K562 (cell line): ENCODE results near the gene ANKMY1. TPM values are rescaled to one million over a fixed set of nuclear protein-coding genes. Genes with fewer than 3 reads are reported as not detected.

Experiments used
- ATAC-seq: fragments of 200-7000 bp; cut with Tn5 transposase; 3 replicates; pipeline ENCODE4 v1.9.1; 2020; ENCODE audit warnings: moderate library complexity
- BruUV-seq: library from RNA; stranded (reverse); fragments of 400-500 nt; replicated peaks from 2 replicates; lab custom pipeline; 2021; lab: Mats Ljungman, UMichigan
- CTCF ChIA-PET: fragments of 300-600 bp; formaldehyde crosslinking; extraction: SDS; loops from one replicate; lab custom pipeline; 2021; ENCODE audit warnings: low intra/inter-chr PET ratio; lab: Yijun Ruan, JAX
- POLR2A ChIA-PET: fragments of 300-600, 350-650 bp; sonication (Branson Sonifier 250); formaldehyde crosslinking; extraction: SDS; loops from one replicate; lab custom pipeline; 2021; ENCODE audit warnings: antibody characterized with exemption, inconsistent platforms; lab: Yijun Ruan, JAX
- DNase-seq, 4 experiments: peaks; one replicate each; pipeline versions ENCODE4 v3.0.0 to v3.0.0-alpha.2; 2011 to 2018; ENCODE audit warnings: low spot score in 3 of 4, mixed read lengths in 3 of 4; ENCODE audit errors: extremely low read depth in 1 of 4
- FAIRE-seq: peaks from 2 replicates; lab custom pipeline; 2011; peaks lifted over from hg19 to GRCh38; lab: Jason Lieb, UNC
- H2AFZ ChIP-seq: 2 replicates; pipeline ENCODE4 v1.6.0; 2011; ENCODE audit warnings: low read depth, low read length, control low read depth, inconsistent platforms
- H3K27ac ChIP-seq: fragments of 200-600 bp; 3 replicates; pipeline ENCODE4 v1.8.0; 2011; ENCODE audit warnings: low read depth, mild to moderate bottlenecking, control low read depth, inconsistent platforms, low read length, moderate library complexity, mixed read lengths; ENCODE audit errors: extremely low read depth
- H3K27me3 ChIP-seq, 2 experiments: fragments of 300-600 bp in 1 of 2; 2 replicates in 1 of 2; 3 replicates in 1 of 2; pipeline versions ENCODE4 v1.6.0 to v1.8.0; 2011; ENCODE audit warnings: inconsistent platforms in 2 of 2, low read length in 2 of 2, mild to moderate bottlenecking in 1 of 2, mixed read lengths in 1 of 2, moderate library complexity in 1 of 2; ENCODE audit not compliant: control insufficient read depth in 2 of 2, insufficient read depth in 2 of 2
- H3K36me3 ChIP-seq: fragments of 300-600 bp; 3 replicates; pipeline ENCODE4 v1.8.0; 2011; ENCODE audit warnings: mild to moderate bottlenecking, low read length, inconsistent platforms; ENCODE audit not compliant: control insufficient read depth, insufficient read depth
- H3K4me1 ChIP-seq, 2 experiments: fragments of 200-600 bp in 1 of 2; replicated peaks in 1 of 2; 2 replicates in 1 of 2; 3 replicates in 1 of 2; pipeline versions ENCODE4 v1.5.1 to v1.8.0; 2011; ENCODE audit warnings: inconsistent platforms in 2 of 2, low read length in 2 of 2, mild to moderate bottlenecking in 1 of 2, mixed read lengths in 1 of 2, moderate library complexity in 1 of 2; ENCODE audit not compliant: control insufficient read depth in 2 of 2, insufficient read depth in 2 of 2
- H3K4me2 ChIP-seq: 2 replicates; pipeline ENCODE4 v1.6.1; 2011; ENCODE audit warnings: low read length, control low read depth, inconsistent platforms, mixed read lengths; ENCODE audit not compliant: insufficient read depth
- H3K4me3 ChIP-seq: fragments of 200-600 bp; sonication (generic), shearing (Covaris generic); 2 replicates; pipeline ENCODE4 v1.5.1; 2016; ENCODE audit warnings: control low read depth, inconsistent platforms
- H3K79me2 ChIP-seq: fragments of 200-600 bp; 3 replicates; pipeline ENCODE4 v1.8.0; 2011; ENCODE audit warnings: low read length, inconsistent platforms; ENCODE audit not compliant: control insufficient read depth, insufficient read depth
- H3K9ac ChIP-seq, 2 experiments: 2 replicates each; pipeline versions ENCODE4 v1.6.0 to v1.6.1; 2011; ENCODE audit warnings: low read depth in 2 of 2, low read length in 2 of 2, control low read depth in 1 of 2, inconsistent platforms in 1 of 2, mild to moderate bottlenecking in 1 of 2, mixed read lengths in 1 of 2; ENCODE audit not compliant: insufficient read depth in 1 of 2
- H3K9me1 ChIP-seq: one replicate; pipeline ENCODE4 v1.6.0; 2011; ENCODE audit warnings: inconsistent platforms, mild to moderate bottlenecking, low read length, moderate library complexity; ENCODE audit not compliant: control insufficient read depth, insufficient read depth
- H3K9me3 ChIP-seq: replicated peaks from 2 replicates; pipeline ENCODE4 v1.5.1; 2011; ENCODE audit warnings: low read depth, low read length, inconsistent platforms; ENCODE audit not compliant: control insufficient read depth, insufficient read depth
- H4K20me1 ChIP-seq: replicated peaks from 2 replicates; pipeline ENCODE4 v1.6.1; 2011; ENCODE audit warnings: low read length, inconsistent platforms, mixed read lengths; ENCODE audit not compliant: control insufficient read depth, insufficient read depth
- AFF1 ChIP-seq, 2 experiments: fragments of 450-650 bp; IDR thresholded peaks; 2 replicates each; pipeline ENCODE4 v1.6.1; 2018; ENCODE audit warnings: mild to moderate bottlenecking in 2 of 2, low read depth in 1 of 2; ENCODE audit not compliant: partially characterized antibody in 2 of 2
- BRD4 ChIP-seq: fragments of 200-600 bp; sonication (generic); IDR thresholded peaks from 2 replicates; pipeline ENCODE4 v1.6.1; 2017; ENCODE audit warnings: inconsistent platforms
- DDX20 ChIP-seq: fragments of 450-650 bp; IDR thresholded peaks from 2 replicates; pipeline ENCODE4 v1.6.1; 2016; ENCODE audit warnings: missing genetic modification characterization, low read depth, mild to moderate bottlenecking, missing compliant biosample characterization, moderate library complexity
- DIDO1 ChIP-seq: fragments of 450-650 bp; IDR thresholded peaks from 2 replicates; pipeline ENCODE4 v1.6.1; 2016; ENCODE audit warnings: low read depth, missing biosample characterization, missing genetic modification characterization
- STAT6 ChIP-seq: sonication (generic); formaldehyde crosslinking; IDR thresholded peaks from 2 replicates; pipeline ENCODE4 v1.8.1; 2023; ENCODE audit warnings: mild to moderate bottlenecking, missing genetic modification reagents
- TAL1 ChIP-seq: fragments of 450-650 bp; IDR thresholded peaks from 2 replicates; pipeline ENCODE4 v1.6.1; 2016; ENCODE audit warnings: mild to moderate bottlenecking
- TCF7 ChIP-seq: sonication (generic); IDR thresholded peaks from 2 replicates; pipeline ENCODE4 v1.6.1; 2016; ENCODE audit warnings: antibody characterized with exemption, borderline replicate concordance
- UBTF ChIP-seq, 2 experiments: IDR thresholded peaks; 2 replicates each; pipeline ENCODE4 v1.6.1; 2012; ENCODE audit warnings: improper control_type of control experiment in 2 of 2, low read depth in 2 of 2, low read length in 2 of 2, borderline replicate concordance in 1 of 2
- ZNF639 ChIP-seq, 2 experiments: fragments of 200-800 bp in 1 of 2; sonication (Bioruptor generic) in 1 of 2; sonication (generic) in 1 of 2; formaldehyde crosslinking in 1 of 2; IDR thresholded peaks in 1 of 2; conservative IDR thresholded peaks in 1 of 2; 2 replicates each; pipeline versions ENCODE4 v1.5.0 to v1.6.1; 2016 to 2020; ENCODE audit warnings: missing compliant biosample characterization in 1 of 2, missing genetic modification characterization in 1 of 2, missing genetic modification reagents in 1 of 2
- ZNF668 ChIP-seq: fragments of 250-450 bp; sonication (Bioruptor Pico); IDR thresholded peaks from 2 replicates; pipeline ENCODE4 v1.8.0; 2022; ENCODE audit warnings: mild to moderate bottlenecking, inconsistent platforms
- ZNF695 ChIP-seq: fragments of 450-650 bp; formaldehyde crosslinking; IDR thresholded peaks from 2 replicates; pipeline ENCODE4 v1.4.0; 2020; ENCODE audit warnings: mild to moderate bottlenecking, moderate library complexity
- ZNF77 ChIP-seq: fragments of 250-450 bp; sonication (Bioruptor Pico); IDR thresholded peaks from 2 replicates; pipeline ENCODE4 v1.5.0; 2020
- WGBS: fragments of 100-300 bp; shearing (Covaris generic); methylation state at CpG from one replicate; pipeline ENCODE4 v1.1.6; 2016; ENCODE audit warnings: low coverage, mixed read lengths; ENCODE audit not compliant: insufficient coverage; ENCODE audit errors: missing lambda C conversion rate; 5-methylcytosine and 5-hydroxymethylcytosine counted together
- in situ Hi-C: fragments of 300-500 bp; cut with MboI; formaldehyde crosslinking; loops from 4 replicates; pipeline ENCODE4 v1.15.0; 2018; ENCODE audit warnings: inconsistent platforms, mixed read lengths
- intact Hi-C: fragments of 100-400 bp; cut with micrococcal nuclease; formaldehyde crosslinking; loops from 2 replicates; pipeline ENCODE4 v1.14.2; 2022
- polyA plus RNA-seq, 8 experiments: library from polyadenylated mRNA; depleted of rRNA in 4 of 8; stranded (reverse) in 5 of 8; unstranded in 3 of 8; fragments of >200 nt; fragmentation: Nextera tagmentation in 2 of 8; fragmentation: Illumina TruSeq in 1 of 8; extraction: Ambion mirVana in 2 of 8; extraction: Trizol in 1 of 8; gene quantifications; 2 replicates each; pipeline versions ENCODE4 v1.2.1 to v1.2.3, GENCODE V29; 2011 to 2014; ENCODE audit warnings: inconsistent platforms in 1 of 8, missing spikeins in 1 of 8
- total RNA-seq, 7 experiments: library from RNA; depleted of rRNA in 6 of 7; stranded (reverse); fragments of >200 nt in 6 of 7; fragmentation: Illumina TruSeq in 2 of 7; extraction: Trizol in 2 of 7; gene quantifications; 2 replicates each; pipeline versions ENCODE4 v1.2.1 to v1.2.3, GENCODE V29; 2011 to 2021; ENCODE audit warnings: low replicate concordance in 1 of 7

The ANKMY1 gene
- total and polyA plus RNA-seq, 9 of the 15 experiments (the other 6 are each of a cell fraction or from before 2014, with no cell fraction given), result 0.75 to 15.1 (median 11.7) TPM

- no peak overlapping the region for H3K9ac ChIP-seq
- ChIA-PET POLR2A (no interaction called here), CTCF (no interaction called here)
- ATAC-seq (no peak), FAIRE-seq (no peak), DNase-seq (no peak)
- H3K27me3 ChIP-seq, result no peaks in the 10 kb centered on the region
- H3K79me2 ChIP-seq, result no peaks in the 10 kb centered on the region
- H3K4me1 ChIP-seq, result peaks cover 0 to 6% of the 10 kb centered on the region in 2 experiments; a peak in 1 of 5 replicates
- H3K4me2 ChIP-seq, result no peak overlapping the region
- H3K4me3 ChIP-seq, result no peak overlapping the region
- no peak overlapping the region for H2AFZ ChIP-seq
- intact Hi-C loops, result no loop called here
- no peaks in the 10 kb centered on the region for H3K9me3 ChIP-seq
- no peak overlapping the region for H3K27ac ChIP-seq
- H3K9me1 ChIP-seq, result no peaks in the 10 kb centered on the region
- in situ Hi-C loops, result no loop called here
- WGBS, result 100% methylated on average over 3 of the region's 5 CpGs
- H4K20me1 ChIP-seq, result no peaks in the 10 kb centered on the region
- H3K36me3 ChIP-seq, result peaks cover 20% of the 10 kb centered on the region; the same call in 2 of the 3 replicates
- no TSS peak for BruUV-seq
- TF ChIP-seq UBTF (IDR thresholded peaks at IDR 0.05; ENCODE audit: borderline replicate concordance in 1 of 2, low read depth in 2 of 2, low read length in 2 of 2), result no peak
- TF ChIP-seq ZNF695, result no peak
- TF ChIP-seq ZNF639 (CRISPR knock-in tag; conservative IDR thresholded peaks at IDR 0.05 in 1 of 2, IDR thresholded peaks at IDR 0.05 in 1 of 2), result no peak
- TF ChIP-seq STAT6 (CRISPR knock-in tag), result no peak
- TF ChIP-seq DIDO1 (tag), result no peak
- no peak for TF ChIP-seq DDX20 (tag)
- no peak for TF ChIP-seq TAL1
- no peak for TF ChIP-seq BRD4
- TF ChIP-seq TCF7, result no peak
- no peak for TF ChIP-seq AFF1 (IDR thresholded peaks at IDR 0.05; ENCODE audit: low read depth in 1 of 2, partially characterized antibody in 2 of 2)
- no peak for TF ChIP-seq ZNF668
- no peak for TF ChIP-seq ZNF77 (CRISPR knock-in tag)
Observed at GRCh38 chr2:240502059-240502429, 55.7 kb downstream of the ANKMY1 start.
